RCC 7860 (cell line): ENCODE results near the gene GRM2.
A peak's percentile ranks its signal among the peaks of the same experiment; 100 is the strongest.

ENCODE experiments used
- DNase-seq: peaks from one replicate; pipeline ENCODE4 v3.0.0-alpha.2; 2015; ENCODE audit warnings: low spot score
- FAIRE-seq: peaks from 2 replicates; lab custom pipeline; 2012; peaks lifted over from hg19 to GRCh38; lab: Jason Lieb, UNC

GRM2 gene

DNA sequence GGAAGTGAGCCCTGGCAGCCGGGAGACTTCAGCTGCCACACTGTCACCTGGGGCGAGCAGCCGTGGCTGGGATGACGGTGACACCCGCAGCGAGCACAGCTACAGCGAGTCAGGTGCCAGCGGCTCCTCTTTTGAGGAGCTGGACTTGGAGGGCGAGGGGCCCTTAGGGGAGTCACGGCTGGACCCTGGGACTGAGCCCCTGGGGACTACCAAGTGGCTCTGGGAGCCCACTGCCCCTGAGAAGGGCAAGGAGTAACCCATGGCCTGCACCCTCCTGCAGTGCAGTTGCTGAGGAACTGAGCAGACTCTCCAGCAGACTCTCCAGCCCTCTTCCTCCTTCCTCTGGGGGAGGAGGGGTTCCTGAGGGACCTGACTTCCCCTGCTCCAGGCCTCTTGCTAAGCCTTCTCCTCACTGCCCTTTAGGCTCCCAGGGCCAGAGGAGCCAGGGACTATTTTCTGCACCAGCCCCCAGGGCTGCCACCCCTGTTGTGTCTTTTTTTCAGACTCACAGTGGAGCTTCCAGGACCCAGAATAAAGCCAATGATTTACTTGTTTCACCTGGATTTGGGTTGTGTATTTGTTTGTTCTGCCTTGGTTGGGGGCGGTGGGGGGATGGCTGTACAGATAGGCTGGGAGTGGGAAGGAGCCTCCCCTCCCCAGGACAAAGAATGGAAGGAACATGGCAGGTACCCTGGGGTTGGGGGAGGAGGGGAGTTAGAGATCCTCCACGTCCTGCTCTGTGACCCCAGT lies 2.9 kb upstream of the GRM2 start:
- no peak for FAIRE-seq
- no peak for DNase-seq

DNA sequence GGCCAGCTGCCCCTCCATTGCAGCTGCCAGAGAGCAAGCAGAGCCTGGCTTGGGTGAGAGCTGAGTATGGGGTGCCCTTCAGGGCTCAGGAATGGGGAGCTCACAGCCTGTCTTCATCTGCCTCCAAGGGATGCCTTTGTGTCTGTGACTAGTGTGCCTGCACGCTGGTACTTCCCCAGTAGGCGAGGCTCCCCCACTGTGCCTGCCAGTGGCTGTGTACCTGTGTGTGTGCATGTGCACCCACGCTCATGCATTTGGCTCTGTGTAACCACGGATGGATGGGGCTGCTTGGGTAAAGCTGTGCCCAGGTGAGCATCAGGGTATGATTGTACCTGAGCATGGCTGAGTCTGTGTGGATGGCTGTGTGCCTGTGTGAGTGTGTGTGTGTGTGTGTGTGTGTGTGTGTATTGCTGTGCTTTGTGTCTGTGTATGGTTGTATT lies 2.3 kb upstream of the GRM2 start:
- DNase-seq (no peak), FAIRE-seq (no peak)

DNA sequence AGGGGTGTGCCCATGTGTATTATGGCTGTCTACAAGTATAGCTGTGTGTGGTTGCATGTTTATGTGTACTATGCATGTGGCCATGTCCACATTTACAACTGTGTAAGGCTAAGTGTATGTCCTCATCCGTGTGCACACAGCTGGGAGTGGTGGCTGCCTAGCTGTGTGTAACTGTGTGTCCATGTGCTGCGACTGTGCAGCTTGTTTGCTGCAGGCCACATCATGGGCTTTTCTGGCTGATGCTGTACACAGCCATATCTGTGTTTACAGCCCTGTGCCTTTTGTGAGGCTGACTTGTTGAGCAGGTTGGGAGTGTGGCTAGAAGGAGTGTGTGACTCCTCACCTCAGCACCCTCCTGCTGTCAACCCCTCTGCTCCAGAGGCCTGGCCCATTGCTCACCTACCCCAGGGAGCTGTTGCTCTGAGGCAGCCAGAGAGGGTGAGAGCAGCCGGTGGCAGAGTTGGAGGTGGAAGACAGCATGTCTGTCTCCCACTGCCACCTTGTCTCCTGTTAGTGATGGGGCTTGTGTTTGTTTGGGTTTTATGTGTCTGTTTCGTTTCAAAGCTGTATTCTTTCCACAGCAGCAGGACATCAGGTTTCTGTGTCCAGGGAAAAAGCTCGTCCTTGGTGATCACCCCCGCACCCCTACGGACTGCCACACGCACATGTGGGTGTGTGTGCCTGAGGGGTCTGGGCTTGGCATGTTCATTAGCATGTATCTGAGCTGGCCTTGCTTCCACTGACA lies 1.4 kb upstream of the GRM2 start:
- FAIRE-seq (no peak), DNase-seq (no peak)

DNA sequence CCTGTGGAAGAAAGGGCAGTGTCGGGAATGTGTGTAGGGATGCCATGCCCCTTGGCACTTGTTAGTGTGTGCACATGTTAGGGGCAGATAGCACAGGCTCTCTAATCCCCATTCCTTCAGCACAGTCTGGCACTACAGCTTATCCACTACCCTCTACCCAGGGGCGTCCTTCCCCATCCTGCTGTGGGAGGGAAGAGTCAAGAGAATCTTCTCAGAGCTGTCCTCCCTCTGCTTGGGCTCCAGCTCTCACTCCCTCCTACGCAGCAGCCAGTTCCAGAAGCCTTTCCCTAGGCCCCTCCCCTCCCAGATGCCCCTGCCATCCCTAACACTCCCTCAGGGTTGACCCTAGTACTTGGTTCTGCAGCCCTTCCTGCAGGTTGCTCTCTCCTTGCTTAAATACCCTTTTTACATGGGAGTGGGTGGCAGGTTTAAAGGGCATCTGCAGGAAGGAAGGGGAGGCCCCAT lies 815 bp upstream of the GRM2 start:
- FAIRE-seq (no peak), DNase-seq (no peak)

DNA sequence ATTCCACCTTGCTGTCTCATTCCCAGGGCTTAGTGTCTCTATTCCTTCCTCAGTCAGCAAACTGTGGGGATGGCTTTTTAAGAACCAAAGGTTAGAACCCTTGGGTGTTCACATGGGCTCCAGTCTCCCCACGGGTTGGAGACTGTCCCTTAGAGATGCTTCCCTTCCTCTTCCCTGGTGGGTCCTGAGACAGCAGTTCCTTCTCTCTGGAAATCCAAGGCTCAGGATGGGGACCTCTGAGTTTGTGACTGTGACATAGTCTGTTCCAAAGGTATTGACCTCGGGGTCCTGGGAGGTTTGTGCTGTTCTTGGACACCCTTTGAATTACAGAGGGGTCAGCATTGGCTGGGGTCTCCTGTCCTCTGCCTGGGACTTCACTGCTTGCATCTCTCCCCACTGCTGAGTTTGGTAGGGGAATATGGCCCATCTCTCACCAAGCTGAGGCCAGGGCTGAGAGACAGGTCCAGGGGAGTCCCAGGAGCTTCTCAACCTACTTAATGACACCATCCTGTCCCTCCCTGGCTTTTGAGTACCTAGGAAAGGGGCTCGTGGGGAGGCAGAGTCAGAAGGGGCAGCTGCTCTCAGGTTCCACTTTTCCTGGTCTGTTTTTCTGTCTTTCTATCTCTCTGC lies 1.5 kb downstream of the GRM2 start:
- DNase-seq (no peak), FAIRE-seq (no peak)

DNA sequence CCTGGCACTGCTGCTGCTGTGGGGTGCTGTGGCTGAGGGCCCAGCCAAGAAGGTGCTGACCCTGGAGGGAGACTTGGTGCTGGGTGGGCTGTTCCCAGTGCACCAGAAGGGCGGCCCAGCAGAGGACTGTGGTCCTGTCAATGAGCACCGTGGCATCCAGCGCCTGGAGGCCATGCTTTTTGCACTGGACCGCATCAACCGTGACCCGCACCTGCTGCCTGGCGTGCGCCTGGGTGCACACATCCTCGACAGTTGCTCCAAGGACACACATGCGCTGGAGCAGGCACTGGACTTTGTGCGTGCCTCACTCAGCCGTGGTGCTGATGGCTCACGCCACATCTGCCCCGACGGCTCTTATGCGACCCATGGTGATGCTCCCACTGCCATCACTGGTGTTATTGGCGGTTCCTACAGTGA lies 2.1 kb downstream of the GRM2 start:
- no peak for DNase-seq
- FAIRE-seq, result no peak

DNA sequence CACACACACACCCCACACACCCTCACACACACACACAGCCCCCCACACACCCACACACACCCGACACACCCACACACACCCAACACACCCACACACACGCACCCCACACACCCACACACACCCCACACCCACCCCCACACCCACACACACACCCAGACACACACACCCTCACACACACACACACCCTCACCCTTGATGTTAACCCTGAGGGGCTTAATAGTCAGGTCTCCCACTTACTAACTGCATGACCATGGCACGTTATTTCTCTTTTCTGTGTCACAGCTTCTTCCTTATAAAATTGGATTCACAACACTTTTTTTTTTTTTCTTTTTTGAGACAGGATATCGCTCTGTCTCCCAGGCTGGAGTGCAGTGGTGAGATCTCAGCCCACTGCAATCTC lies 2.8 kb downstream of the GRM2 start:
- DNase-seq, result no peak
- no peak for FAIRE-seq

DNA sequence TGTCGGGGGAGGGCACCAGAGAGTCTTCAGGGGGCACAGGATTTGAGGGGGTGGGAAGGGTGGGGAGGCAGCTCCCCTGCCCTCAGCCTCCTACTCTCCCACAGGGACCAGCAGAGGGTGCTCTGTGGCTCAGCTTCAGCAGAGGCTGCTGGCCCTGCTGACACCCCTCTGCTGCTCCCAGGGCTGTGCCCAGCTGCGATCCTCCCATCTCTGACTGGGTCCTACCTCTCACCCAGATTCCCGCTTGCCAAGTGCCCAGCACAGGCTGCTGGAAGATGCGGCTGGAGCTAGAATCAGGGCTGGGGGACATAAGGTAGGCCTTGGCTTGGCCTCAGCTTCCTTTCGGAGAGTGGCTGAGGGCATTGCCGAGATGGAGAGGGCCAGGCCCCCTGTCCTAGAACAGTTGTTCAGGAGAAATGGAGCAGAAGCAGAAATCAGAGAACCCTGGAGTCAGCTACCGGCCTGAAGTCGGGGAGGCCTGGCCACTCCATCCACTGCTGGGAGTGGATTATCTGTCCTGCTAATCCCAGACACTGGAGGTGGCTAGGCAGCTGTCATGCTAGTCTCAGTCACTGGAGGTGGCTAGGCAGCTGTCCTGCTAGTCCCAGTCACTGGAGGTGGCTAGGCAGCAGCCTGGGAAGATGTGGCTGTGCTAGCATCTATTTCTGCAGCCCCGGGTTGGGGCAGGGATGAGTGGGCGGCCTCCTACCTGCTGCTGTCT lies 3.9 kb downstream of the GRM2 start:
- DNase-seq, result no peak

DNA sequence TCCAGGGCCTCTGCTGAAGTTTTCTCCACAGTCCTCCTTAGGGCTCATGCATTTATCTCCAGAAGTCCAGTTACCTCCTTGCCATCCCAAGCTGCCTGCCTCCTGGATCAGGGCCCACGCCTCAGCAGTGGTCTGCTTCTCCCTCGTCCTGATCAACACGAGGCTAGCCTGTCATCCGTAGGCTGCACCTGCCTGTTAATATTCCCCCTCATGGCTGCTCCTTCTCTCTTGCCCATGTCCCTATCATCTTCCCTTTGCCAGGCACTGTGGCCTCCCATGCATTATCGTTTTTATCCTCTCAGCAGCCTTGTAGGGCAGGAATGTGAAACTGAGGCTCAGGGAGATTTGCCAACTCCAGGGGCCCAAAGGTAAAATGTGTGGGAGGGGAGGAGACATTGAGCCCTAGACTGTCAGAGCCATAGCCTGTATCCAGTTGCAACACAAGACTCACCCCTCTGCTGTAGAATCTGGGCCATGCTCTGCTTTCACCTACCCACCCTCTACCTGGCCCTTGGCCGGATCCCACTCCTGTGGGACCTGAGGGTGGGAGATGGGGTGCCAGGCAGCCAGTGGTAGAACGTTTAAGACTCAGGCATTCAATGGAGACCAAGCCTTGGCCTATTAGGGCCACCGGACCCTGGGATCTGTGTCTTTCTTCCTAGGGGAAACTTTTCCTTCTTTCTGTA lies 4.6 kb downstream of the GRM2 start:
- DNase-seq (no peak), FAIRE-seq (no peak)

More for the DNA sequence above, 3.9 kb downstream of the GRM2 start:
- no peak for FAIRE-seq

DNA sequence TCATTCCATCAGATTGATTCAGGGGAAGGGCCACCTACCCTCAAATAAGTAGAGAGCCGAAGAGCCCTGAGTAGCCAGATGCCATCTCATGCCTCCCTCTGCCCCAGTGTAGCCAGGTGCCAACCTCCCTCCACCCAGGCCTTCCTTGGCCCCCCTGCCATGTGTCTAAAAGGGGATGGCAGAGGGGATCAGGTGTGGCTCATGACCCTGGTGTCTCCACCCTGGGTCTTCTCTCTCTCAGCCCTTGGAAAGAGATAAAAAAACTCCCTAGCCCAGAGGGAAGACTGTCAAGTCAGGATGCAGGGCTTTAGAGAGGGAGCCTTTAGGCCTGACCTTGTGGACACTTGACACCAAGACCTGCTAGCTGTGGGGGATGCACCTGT lies 5.2 kb downstream of the GRM2 start:
- DNase-seq, result no peak
- no peak for FAIRE-seq

DNA sequence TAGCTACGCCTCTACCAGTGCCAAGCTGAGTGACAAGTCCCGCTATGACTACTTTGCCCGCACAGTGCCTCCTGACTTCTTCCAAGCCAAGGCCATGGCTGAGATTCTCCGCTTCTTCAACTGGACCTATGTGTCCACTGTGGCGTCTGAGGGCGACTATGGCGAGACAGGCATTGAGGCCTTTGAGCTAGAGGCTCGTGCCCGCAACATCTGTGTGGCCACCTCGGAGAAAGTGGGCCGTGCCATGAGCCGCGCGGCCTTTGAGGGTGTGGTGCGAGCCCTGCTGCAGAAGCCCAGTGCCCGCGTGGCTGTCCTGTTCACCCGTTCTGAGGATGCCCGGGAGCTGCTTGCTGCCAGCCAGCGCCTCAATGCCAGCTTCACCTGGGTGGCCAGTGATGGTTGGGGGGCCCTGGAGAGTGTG lies 5.7 kb downstream of the GRM2 start:
- DNase-seq, result no peak
- FAIRE-seq, result no peak

DNA sequence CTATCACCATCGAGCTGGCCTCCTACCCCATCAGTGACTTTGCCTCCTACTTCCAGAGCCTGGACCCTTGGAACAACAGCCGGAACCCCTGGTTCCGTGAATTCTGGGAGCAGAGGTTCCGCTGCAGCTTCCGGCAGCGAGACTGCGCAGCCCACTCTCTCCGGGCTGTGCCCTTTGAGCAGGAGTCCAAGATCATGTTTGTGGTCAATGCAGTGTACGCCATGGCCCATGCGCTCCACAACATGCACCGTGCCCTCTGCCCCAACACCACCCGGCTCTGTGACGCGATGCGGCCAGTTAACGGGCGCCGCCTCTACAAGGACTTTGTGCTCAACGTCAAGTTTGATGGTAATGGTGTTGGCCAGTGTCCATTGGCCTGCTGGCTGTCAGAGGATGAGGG lies 6.1 kb downstream of the GRM2 start:
- FAIRE-seq (no peak), DNase-seq (no peak)

DNA sequence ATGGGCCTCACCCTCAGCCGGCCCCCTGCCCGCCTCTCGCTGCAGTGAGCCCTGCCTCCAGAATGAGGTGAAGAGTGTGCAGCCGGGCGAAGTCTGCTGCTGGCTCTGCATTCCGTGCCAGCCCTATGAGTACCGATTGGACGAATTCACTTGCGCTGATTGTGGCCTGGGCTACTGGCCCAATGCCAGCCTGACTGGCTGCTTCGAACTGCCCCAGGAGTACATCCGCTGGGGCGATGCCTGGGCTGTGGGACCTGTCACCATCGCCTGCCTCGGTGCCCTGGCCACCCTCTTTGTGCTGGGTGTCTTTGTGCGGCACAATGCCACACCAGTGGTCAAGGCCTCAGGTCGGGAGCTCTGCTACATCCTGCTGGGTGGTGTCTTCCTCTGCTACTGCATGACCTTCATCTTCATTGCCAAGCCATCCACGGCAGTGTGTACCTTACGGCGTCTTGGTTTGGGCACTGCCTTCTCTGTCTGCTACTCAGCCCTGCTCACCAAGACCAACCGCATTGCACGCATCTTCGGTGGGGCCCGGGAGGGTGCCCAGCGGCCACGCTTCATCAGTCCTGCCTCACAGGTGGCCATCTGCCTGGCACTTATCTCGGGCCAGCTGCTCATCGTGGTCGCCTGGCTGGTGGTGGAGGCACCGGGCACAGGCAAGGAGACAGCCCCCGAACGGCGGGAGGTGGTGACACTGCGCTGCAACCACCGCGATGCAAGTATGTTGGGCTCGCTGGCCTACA lies 8.5 kb downstream of the GRM2 start:
- DNase-seq (no peak), FAIRE-seq (no peak)

DNA sequence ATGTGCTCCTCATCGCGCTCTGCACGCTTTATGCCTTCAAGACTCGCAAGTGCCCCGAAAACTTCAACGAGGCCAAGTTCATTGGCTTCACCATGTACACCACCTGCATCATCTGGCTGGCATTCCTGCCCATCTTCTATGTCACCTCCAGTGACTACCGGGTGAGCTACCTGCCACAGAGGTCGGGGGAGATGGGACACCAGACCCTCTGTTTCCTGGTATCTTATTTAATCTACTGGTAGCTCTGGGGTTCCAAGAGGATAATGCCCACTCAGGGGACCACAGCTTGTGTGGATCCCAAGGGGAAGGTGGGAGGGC lies 9.1 kb downstream of the GRM2 start:
- FAIRE-seq, result no peak
- no peak for DNase-seq

DNA sequence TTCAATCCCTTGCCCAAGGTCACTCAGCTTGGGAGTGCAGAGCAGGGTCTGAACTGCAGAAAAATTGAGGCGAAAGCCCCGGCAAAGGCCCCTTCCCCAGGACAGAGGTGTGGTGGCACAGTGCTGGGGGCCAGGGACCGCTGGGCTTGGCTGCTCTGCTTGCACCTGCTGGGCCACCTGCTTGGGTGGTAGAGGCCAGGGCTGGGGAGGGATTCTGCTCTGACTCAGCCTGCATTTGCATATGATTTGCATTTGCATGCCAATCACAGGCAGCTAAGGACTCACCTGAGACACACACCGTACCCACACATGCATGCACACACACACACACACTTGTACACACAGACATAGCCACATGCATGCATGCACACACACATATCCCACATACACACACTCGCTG lies 9.9 kb downstream of the GRM2 start:
- DNase-seq (no peak), FAIRE-seq (no peak)

DNA sequence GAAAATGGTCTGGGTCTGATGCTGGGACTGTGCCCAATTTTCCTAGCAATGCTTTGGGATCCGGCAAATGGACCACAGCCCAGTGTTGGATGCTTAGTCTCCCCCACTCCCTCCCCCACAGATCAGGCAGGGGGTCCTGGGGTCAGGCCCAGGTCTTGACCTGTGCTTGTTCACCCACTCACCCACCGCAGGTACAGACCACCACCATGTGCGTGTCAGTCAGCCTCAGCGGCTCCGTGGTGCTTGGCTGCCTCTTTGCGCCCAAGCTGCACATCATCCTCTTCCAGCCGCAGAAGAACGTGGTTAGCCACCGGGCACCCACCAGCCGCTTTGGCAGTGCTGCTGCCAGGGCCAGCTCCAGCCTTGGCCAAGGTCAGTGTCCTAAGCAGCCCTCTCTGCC lies 10.6 kb downstream of the GRM2 start:
- FAIRE-seq (no peak), DNase-seq (no peak)

DNA sequence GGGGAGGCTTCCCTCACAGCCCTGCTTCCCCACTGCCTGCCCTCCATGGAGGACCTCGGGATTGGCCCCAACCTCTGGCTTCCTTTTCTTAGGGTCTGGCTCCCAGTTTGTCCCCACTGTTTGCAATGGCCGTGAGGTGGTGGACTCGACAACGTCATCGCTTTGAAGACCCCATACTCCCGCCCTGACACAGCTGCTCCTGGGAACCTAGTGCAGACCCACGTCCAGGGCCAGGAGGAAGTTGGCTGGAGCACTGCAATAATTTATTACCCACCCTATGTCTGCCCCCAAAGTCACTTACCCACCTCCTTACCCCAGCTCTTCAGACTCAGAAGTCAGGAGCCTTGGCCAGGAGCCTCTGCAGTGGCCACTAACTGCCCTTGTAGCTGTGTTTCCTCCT lies 11.1 kb downstream of the GRM2 start:
- DNase-seq (no peak), FAIRE-seq (no peak)

DNA sequence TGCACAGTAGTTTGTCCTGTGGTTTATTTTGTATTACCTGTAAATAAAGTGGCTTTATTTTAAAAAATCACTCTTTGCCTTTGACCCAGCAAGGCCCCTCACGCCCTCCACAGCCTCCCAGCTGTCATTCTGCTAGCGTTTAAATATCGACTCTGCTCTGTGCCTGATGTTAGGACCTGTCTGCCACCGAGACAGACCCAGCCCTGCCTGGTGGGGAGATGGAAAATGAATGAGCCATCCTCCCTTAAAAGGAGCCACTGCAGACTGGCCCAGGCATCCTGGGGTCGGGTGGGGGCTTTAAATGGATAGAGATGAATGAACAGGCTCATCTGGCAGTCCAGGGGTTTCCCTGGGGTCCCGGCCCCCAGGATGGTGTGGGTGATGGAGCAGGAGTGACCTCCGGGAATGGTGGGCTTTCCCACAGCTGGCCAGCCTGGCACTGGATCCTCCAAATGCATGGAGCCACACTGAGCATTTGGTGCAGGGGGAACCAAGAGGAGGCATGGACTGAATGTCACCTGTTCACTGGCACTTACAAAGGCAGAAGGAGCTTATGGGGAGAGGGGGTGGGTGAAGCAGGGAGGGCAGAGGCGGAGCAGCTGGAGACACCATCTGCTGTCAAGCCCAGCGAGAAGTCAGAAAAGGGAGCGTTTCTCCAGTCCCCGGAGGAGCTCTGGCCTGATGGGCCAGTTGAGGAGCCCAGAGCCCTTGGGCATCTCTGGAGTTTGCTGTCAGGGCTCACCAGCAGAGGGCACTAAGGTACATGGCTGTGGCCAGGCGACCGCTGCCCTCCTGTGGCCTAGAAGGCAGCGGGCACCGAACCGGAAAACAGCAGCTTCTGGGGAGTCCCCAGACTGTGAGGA lies 11.9 kb downstream of the GRM2 start:
- DNase-seq (peak; percentile 49), FAIRE-seq (no peak)

DNA sequence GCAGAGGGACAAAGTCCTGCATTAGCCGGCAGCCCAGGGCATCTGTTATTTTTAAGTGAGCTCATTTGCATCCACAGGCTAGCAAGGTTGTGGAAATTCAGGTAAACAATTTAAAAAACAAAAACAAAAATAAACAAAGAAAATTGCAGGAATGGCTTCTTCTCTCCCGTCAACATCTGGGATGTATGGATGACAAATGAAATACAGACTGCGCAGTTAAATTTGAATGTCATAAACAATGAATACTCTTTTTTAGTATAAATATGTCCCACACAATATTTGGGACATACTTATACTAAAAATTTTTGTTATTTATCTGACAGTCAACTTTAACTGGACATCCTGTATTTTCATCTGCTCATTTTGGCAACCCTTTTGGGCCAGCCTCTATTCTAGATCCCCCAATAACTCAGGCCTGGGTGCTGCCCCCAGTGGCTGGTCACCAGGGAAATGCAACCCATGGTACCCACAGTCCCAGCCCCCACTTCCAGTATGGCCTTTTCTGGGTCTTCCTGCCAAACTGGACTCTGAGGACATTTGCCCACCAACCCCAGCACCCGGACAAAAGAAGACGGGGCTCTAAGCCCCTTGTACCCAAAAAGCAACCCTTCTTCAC lies 12.7 kb downstream of the GRM2 start:
- FAIRE-seq, result no peak
- DNase-seq, result no peak
